GM10266 (cell line): ENCODE data around the gene AAMP.

Experiments
- DNase-seq: peaks from one replicate; pipeline ENCODE4 v3.0.0; 2012; ENCODE audit errors: extremely low spot score
- CTCF ChIP-seq: IDR thresholded peaks from 2 replicates; pipeline ENCODE4 v1.5.1; 2012; ENCODE audit warnings: mild to moderate bottlenecking, low read depth; ENCODE audit not compliant: control insufficient read depth, insufficient read depth; ENCODE audit errors: missing control alignments

Gene AAMP

DNA sequence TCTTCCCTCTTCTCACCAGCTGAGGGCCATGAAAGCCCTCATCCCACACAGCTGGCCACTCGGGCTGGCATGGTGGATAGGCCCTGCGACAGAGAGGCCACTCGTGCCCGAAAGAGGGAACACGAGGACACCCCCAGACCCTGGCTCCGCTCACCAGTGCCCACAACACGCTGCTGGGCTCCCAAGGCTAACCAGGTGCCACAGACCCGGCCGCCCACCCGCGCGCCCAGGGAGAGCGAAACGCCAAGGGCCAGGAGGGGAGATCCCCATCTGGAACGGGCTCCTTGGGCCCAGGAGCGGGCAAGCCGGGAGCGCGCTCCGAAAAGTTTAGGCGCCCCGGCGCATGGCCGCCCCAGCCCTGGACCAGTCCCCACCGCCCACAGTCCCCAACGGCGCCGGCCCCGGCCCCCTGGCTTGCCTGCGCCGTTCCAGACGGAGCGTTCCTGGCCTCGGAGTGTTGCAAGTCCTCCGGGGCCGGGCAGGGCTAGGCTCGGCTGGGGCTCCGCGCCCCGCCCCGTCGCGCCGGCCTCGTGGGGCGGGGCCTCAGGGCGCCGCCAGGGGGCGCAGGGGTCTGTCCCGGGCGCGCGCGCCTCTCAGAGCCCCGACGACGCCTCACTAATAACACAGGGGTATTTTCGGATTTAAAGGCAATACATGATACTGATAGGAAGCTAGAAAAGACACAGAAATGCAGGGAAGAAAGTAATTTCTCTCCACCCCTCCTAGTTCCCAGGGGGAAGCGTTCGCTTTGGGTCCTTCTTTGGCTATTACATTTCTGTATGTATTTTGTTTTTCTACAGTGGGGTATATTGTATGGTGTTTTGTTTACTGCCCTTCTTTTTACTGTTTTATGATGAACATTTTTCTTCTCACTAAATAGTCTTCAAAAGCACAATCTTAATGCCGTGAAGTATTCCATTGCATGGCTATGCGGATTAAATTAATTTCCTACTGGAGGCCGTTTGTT, 22.4 kb upstream of the AAMP start, which contains the start of gene TMBIM1:
Gene TMBIM1, minus strand, starts transcription at position 456 of the 967 bp plus-strand sequence. CDS start 10,362 bp downstream, outside the sequence.
- TF ChIP-seq CTCF, result peak; percentile 93
- DNase-seq, result peak; percentile 91

- no peak for TF ChIP-seq CTCF
- peak; percentile 35 for DNase-seq
Observed at GRCh38 chr2:218291318-218292047, 21.5 kb upstream of the AAMP start.

DNA sequence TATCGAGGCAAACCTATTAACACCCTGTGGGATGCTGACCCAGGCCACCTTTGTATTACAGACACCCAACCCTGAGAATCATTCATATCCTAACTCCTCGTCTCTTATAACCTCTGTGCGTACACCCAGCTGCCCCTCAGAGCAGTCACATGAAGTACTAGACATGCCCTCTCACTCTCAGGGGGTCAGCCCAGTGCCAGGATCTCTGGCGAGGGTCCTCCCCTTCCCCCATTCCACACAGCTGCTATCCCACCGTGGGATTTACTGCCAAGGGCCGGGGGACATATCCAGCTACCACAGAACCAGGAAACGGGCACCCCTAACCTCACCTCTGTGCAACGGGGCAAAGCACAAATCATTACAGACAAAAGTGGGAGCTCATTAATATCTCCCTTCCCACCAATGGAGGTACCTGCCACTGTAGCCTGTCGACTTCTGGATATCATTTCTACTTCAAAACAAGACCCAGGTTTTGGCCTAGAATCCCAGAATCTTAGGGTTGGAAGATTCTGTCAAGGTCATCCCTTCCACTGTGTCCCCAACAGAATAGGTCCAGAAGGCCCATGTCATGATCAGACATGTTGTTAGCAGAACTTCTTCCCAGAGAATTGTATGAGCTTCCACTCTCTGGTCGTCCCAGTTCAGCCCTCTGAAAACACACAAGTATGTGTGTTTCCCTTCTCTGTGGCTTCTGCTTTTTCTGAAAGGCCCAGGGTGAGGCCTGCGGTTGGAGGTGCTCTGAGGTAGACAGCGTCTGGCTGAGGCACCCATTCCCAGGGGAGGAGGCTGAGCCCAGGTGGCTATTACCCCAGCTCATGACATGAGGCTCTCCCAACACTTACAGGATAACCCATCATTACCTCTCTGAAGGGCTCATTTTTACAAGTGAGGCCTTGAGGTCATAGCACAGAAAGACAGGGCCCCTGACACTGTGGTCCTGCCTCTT, 20.7 kb upstream of the AAMP start:
- TF ChIP-seq CTCF, result no peak
- peak; percentile 67 for DNase-seq

- no peak for DNase-seq
- TF ChIP-seq CTCF, result no peak
Observed at GRCh38 chr2:218289639-218290315, 19.8 kb upstream of the AAMP start.

GRCh38 chr2:218286570-218287459, 16.9 kb upstream of the AAMP start:
- TF ChIP-seq CTCF, result no peak
- peak; percentile 89 for DNase-seq
